Coronary artery (tissue), 2 donors: ENCODE data around the gene RHBDD1.
"Not testable (repeated sequence)": the region's sequence is repeated elsewhere in the genome, so short reads cannot be mapped to it uniquely, and the experiment has no call there.

Experiments
- DNase-seq: peaks from one replicate; pipeline ENCODE4 v3.0.0-alpha.2; 2017; ENCODE audit warnings: low spot score
- H3K27ac ChIP-seq, 2 donors: fragments of 200-600 bp; sonication (generic); one replicate each; pipeline ENCODE4 v1.5.1; 2016 to 2019
- H3K4me3 ChIP-seq: fragments of 200-600 bp; sonication (generic); 2 replicates; pipeline ENCODE4 v1.5.1; 2016; ENCODE audit warnings: mild to moderate bottlenecking, moderate library complexity
- TF ChIP-seq, protein P1 (sequence below): fragments of 200-600 bp; sonication (generic); IDR thresholded peaks from one replicate; pipeline ENCODE4 v1.5.1; 2019; ENCODE audit warnings: antibody characterized with exemption

The RHBDD1 gene

DNA sequence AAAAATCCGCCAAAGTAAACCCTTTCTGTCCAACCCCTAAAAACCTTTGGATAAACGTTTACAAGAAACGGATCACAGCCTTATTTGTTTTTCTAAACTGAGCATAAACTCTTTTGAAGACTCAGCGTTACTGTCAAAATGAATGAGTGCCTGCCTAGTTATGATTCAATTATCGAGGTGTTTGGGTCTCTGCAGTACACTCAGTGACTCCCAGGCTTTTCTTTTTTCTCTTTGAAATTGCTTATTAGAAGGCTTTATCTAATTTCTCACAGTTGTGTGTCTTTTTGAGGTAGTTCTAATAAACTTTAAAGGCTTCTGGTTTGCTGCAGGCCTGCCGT is 663 bp downstream of the RHBDD1 start:
- TF ChIP-seq, protein P1, sequence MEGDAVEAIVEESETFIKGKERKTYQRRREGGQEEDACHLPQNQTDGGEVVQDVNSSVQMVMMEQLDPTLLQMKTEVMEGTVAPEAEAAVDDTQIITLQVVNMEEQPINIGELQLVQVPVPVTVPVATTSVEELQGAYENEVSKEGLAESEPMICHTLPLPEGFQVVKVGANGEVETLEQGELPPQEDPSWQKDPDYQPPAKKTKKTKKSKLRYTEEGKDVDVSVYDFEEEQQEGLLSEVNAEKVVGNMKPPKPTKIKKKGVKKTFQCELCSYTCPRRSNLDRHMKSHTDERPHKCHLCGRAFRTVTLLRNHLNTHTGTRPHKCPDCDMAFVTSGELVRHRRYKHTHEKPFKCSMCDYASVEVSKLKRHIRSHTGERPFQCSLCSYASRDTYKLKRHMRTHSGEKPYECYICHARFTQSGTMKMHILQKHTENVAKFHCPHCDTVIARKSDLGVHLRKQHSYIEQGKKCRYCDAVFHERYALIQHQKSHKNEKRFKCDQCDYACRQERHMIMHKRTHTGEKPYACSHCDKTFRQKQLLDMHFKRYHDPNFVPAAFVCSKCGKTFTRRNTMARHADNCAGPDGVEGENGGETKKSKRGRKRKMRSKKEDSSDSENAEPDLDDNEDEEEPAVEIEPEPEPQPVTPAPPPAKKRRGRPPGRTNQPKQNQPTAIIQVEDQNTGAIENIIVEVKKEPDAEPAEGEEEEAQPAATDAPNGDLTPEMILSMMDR = no peak
- peak overlapping the region; percentile 88 for H3K4me3 ChIP-seq
- no peak for DNase-seq
- H3K27ac ChIP-seq = peak overlapping the region; percentile 98 to 99

DNA sequence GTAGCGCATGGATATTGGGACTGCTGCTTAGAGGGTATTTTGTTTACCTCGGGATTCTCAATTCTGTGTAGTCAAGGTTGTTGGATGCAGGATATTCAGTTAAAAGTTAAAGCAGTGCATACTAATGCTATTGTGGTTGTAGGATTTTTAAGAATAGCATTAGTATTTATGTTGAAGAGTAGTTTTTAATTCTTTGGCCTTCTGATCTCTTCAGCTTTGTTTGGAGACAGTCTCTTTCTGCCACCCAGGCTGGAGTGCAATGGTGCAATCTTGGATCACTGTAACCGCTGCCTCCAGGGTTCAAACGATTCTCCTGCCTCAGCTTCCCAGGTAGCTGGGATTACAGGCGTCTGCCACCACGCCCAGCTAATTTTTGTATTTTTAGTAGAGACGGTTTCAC is 1.5 kb downstream of the RHBDD1 start:
- Histone ChIP-seq H3K27ac (no peak overlapping the region), H3K4me3 (no peak overlapping the region)
- TF ChIP-seq, protein P1 = no peak
- DNase-seq = no peak

DNA sequence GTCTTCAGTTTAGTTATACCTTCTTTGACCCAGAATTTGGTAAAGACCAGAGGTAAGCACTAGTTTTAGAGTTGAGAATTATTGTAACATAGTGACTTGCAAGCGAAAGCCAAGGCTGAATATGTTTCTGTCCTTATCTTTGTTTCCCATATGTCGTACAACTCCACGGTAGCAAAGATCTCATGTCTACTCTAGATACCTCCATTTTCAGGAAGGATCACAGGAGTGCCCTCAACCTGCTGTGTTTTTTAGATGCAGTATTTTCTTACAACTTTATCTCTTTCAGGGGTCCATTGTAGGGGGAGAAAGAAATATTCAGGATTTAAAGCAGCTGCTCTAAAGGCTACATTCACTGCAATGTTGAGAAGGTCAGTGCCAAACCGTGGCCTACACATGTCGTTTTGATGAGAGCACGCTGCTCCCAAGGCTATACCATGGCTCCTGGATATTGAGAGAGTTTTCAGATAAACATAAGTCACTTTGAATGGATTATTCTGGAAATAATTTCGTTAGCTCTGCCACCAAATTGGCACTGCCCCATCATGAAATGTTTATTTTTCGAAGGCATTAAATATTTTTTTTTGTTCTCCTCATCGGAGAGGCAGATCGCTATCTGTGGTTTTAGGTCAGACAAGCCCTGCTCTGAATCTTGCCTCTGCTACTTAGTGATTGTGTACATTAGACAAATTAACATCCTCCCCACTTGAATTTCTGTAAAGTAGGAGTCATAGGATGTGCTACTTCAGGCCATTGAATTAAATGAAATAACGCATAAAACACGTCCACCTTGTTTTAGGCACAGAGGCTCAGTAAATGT is 2.1 kb downstream of the RHBDD1 start:
- DNase-seq = no peak
- Histone ChIP-seq H3K27ac (no peak overlapping the region), H3K4me3 (no peak overlapping the region)
- TF ChIP-seq, protein P1 = no peak

DNA sequence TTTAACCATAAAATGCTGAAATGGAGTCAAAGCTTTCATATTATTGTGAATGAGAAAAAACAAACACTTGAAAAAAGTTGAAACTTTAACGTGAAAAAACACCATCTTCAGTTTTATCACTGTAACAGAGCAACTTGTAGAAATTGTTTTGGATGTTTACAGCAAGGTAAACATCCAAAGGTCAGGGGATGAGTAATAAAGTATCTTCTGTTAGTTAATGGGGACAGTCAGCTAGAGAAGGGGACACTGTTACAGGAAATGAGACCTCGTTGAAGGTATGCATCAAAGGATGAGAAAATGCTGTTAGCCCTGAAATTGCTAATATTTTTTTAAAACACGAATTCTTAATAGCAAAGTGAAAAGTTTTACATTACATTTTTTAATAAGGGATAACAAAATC is 2.9 kb downstream of the RHBDD1 start:
- Histone ChIP-seq H3K4me3 (no peak overlapping the region), H3K27ac (no peak overlapping the region)
- TF ChIP-seq, protein P1 = no peak
- no peak for DNase-seq

DNA sequence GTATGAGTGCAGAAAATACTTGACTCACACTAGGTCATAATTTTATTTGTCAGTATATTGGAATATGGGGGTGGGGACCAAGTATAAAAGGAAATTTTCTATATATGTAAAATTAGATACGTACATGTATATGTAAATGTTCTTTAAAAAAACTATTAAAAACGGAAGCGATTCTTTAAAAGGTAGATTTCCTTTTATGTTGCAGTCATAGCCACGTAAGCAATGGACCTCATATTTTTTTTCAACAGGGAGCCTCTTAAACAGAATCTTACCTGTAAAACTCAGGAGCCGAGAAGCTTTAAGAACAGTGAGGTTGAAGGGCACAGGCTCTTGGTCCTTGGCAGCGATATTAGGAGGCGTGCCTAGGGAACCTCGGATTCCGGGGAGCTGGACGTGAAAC is 3.3 kb downstream of the RHBDD1 start:
- TF ChIP-seq, protein P1 = no peak
- no peak overlapping the region for H3K27ac ChIP-seq
- H3K4me3 ChIP-seq = no peak overlapping the region
- DNase-seq = no peak

DNA sequence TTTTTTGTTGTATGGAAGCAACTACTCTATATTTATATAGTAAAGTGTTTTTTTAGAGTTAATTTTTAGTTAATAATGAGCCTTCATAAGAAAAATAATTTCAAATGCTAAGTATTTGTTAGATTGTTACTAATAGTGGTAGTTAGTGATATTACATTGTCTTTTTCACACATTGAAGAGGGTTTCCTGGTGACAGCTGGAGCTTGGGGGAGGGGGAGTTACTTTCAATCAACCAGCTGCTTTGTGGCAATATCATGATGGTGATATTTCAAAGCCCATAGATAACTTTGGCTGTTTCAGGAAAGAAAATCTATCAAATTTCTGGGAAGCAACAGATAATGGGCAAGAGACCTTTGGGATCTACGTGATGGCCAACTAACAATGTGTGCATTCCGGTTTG is 4.1 kb downstream of the RHBDD1 start:
- Histone ChIP-seq H3K27ac (no peak overlapping the region), H3K4me3 (no peak overlapping the region)
- TF ChIP-seq, protein P1 = no peak
- no peak for DNase-seq

DNA sequence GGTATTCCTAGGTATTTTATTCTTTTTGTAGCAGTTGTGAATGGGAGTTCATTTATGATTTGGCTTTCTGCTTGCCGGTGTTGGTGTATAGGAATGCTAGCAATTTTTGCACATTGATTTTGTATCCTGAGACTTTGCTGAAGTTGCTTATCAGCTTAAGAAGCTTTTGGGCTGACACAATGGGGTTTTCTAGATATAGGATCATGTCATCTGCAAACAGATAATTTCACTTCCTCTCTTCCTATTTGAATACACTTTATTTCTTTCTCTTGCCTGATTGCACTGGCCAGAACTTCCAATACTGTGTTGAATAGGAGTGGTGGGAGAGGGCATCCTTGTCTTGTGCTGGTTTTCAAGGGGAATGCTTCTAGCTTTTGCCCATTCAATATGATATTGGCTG is 7.1 kb downstream of the RHBDD1 start:
- DNase-seq, H3K27ac ChIP-seq, H3K4me3 ChIP-seq: not testable (repeated sequence)
